ENCODE results near the gene NABP1.

NABP1 gene

GRCh38 chr2:191707542-191707941, 29.6 kb downstream of the NABP1 start:
- DNase-seq (ENCODE audit: low spot score) = no peak

GRCh38 chr2:191710411-191710900, 32.5 kb downstream of the NABP1 start:
- DNase-seq (ENCODE audit: low spot score) = no peak

- DNase-seq (ENCODE audit: low spot score) = no peak
Measured at GRCh38 chr2:191711621-191712020, 33.7 kb downstream of the NABP1 start.

- DNase-seq (ENCODE audit: low spot score) = no peak
Measured at GRCh38 chr2:191713837-191714236, 35.9 kb downstream of the NABP1 start.

GRCh38 chr2:191714925-191715324, 37.0 kb downstream of the NABP1 start:
- DNase-seq (ENCODE audit: low spot score) = no peak

- DNase-seq (ENCODE audit: low spot score) = no peak
Measured at GRCh38 chr2:191715471-191715870, 37.5 kb downstream of the NABP1 start.

GRCh38 chr2:191719261-191719660, 41.3 kb downstream of the NABP1 start:
- DNase-seq (ENCODE audit: low spot score) = no peak

GRCh38 chr2:191719938-191720337, 42.0 kb downstream of the NABP1 start:
- no peak for DNase-seq (ENCODE audit: low spot score)

- DNase-seq (ENCODE audit: low spot score) = no peak
Measured at GRCh38 chr2:191721331-191721730, 43.4 kb downstream of the NABP1 start.

GRCh38 chr2:191724015-191724414, 46.1 kb downstream of the NABP1 start:
- DNase-seq (ENCODE audit: low spot score) = no peak

GRCh38 chr2:191728750-191729624, 51.1 kb downstream of the NABP1 start:
- DNase-seq (ENCODE audit: low spot score) = no peak

- DNase-seq (ENCODE audit: low spot score) = no peak
Measured at GRCh38 chr2:191730263-191730662, 52.3 kb downstream of the NABP1 start.

All from hematopoietic multipotent progenitor cell treated with erythropoietin and hydrocortisone succinate and interleukin-3 and kit ligand, for 15 days (in vitro differentiated cells).